ENCODE data around the gene SH2D7.
A peak's percentile ranks its signal among the peaks of the same experiment; 100 is the strongest.

The SH2D7 gene

GRCh38 chr15:78092261-78093041 lies at the start of gene SH2D7:
Gene SH2D7 (plus strand): TSS chr15:78092561. CDS start chr15:78092585, 24 bp downstream.
- no peak for DNase-seq (ENCODE audit: low spot score)

- DNase-seq (ENCODE audit: low spot score) = no peak
Measured at GRCh38 chr15:78044407-78045155, 47.8 kb upstream of the SH2D7 start.

GRCh38 chr15:78045189-78045588 lies 47.2 kb upstream of the SH2D7 start:
- no peak for DNase-seq (ENCODE audit: low spot score)

GRCh38 chr15:78046796-78047341 lies 45.5 kb upstream of the SH2D7 start:
- DNase-seq (ENCODE audit: low spot score) = no peak

GRCh38 chr15:78047761-78048627 lies 44.4 kb upstream of the SH2D7 start:
- no peak for DNase-seq (ENCODE audit: low spot score)

GRCh38 chr15:78048628-78048920 lies 43.8 kb upstream of the SH2D7 start:
- DNase-seq (ENCODE audit: low spot score) = no peak

- no peak for DNase-seq (ENCODE audit: low spot score)
Measured at GRCh38 chr15:78049691-78050440, 42.5 kb upstream of the SH2D7 start.

- no peak for DNase-seq (ENCODE audit: low spot score)
Measured at GRCh38 chr15:78050441-78050809, 41.9 kb upstream of the SH2D7 start.

- DNase-seq (ENCODE audit: low spot score) = no peak
Measured at GRCh38 chr15:78050826-78051225, 41.5 kb upstream of the SH2D7 start.

- DNase-seq (ENCODE audit: low spot score) = no peak
Measured at GRCh38 chr15:78051596-78051995, 40.8 kb upstream of the SH2D7 start.

GRCh38 chr15:78052001-78052401 lies 40.4 kb upstream of the SH2D7 start:
- DNase-seq (ENCODE audit: low spot score) = peak; percentile 45

- no peak for DNase-seq (ENCODE audit: low spot score)
Measured at GRCh38 chr15:78052545-78052944, 39.8 kb upstream of the SH2D7 start.

- no peak for DNase-seq (ENCODE audit: low spot score)
Measured at GRCh38 chr15:78054518-78054917, 37.8 kb upstream of the SH2D7 start.

GRCh38 chr15:78054966-78055365 lies 37.4 kb upstream of the SH2D7 start:
- DNase-seq (ENCODE audit: low spot score) = no peak

- DNase-seq (ENCODE audit: low spot score) = peak; percentile 57
Measured at GRCh38 chr15:78055919-78056713, 36.2 kb upstream of the SH2D7 start.

GRCh38 chr15:78056714-78057269 lies 35.6 kb upstream of the SH2D7 start:
- DNase-seq (ENCODE audit: low spot score) = no peak

GRCh38 chr15:78057803-78058202 lies 34.6 kb upstream of the SH2D7 start:
- no peak for DNase-seq (ENCODE audit: low spot score)

GRCh38 chr15:78058401-78058935 lies 33.9 kb upstream of the SH2D7 start:
- no peak for DNase-seq (ENCODE audit: low spot score)

GRCh38 chr15:78059110-78059839 lies 33.1 kb upstream of the SH2D7 start:
- no peak for DNase-seq (ENCODE audit: low spot score)

GRCh38 chr15:78060232-78060631 lies 32.1 kb upstream of the SH2D7 start:
- no peak for DNase-seq (ENCODE audit: low spot score)
